SH-SY5Y (cell line): ENCODE data around the gene TBRG1.

Experiments
- GATA2 ChIP-seq: IDR thresholded peaks from 2 replicates; pipeline ENCODE4 v1.6.1; 2011; ENCODE audit warnings: mild to moderate bottlenecking, low read depth, low read length
- GATA3 ChIP-seq: IDR thresholded peaks from 2 replicates; pipeline ENCODE4 v1.6.1; 2011; ENCODE audit warnings: low read depth, mild to moderate bottlenecking, low read length, moderate library complexity

Gene TBRG1

GRCh38 chr11:124638500-124638899, 15.8 kb downstream of the TBRG1 start:
- no peak for TF ChIP-seq GATA2
- TF ChIP-seq GATA3: no peak

DNA sequence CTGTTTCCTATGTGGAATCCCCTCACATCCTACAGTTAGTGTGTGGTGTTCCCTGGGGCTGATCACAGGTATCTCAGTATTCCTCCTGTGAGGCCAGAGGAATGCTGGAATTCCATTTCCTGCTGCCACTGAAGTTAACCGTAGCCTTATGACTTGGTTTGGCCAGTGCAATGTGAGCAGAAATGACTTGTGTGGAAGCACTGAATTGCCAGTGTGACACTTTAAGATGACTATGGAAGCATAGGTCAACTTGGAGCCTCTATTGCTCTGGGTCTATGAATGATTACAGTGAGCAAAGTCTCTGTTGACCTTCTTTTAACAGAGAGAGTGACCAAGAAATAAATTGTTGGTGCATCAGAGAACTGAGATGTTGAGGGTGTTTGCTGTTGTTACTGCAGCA, 16.5 kb downstream of the TBRG1 start:
- TF ChIP-seq GATA3 (no peak), GATA2 (no peak)

DNA sequence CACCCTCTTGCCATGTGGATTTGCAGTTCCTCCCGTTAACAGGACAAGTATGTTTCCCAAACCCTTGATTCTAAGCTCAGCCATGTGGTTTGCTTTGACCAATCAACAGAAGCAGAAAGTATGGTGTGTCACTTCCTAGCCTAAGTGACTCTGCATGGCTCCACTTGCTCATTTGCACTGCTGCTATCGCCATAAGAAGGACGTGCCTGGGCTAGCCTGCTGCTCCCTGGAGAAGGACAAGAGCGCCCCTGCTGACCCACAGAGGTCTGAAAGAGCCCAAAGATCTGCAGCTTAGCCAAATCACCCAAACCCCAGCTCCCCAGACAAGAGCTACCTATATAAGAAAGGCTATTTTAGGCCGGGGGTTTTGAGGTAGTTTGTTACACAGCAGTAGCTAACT, 18.0 kb downstream of the TBRG1 start:
- no peak for TF ChIP-seq GATA3
- no peak for TF ChIP-seq GATA2

- TF ChIP-seq GATA3 (no peak), GATA2 (no peak)
These were observed 20.0 kb downstream of the TBRG1 start for GRCh38 chr11:124642628-124643027.

DNA sequence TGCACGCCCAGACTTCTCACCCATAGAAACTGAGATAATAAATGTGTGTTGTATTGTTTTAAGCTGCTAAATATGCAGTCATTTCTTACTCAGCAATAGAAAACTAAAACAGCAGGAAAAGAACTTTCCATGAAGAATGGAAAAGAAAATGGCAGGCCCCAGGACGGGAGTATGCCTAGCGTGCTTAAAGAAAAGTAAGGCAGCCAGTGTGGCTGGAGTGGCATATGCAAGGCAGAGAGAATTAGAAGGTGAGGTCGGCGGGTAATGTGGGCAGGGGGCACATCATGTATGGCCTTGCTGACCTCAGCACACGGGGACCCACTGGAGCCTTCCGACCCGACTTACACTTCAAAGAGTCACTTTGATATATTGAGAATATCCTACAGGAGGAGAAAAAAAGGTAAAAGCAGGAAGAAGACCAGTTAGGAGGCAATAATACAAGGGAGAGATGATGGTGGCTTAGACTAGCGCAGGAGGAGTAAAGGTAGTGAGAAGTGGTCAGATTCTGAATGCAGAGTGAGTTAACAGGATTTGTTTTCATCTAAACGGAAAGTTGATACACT, 20.5 kb downstream of the TBRG1 start:
- no peak for TF ChIP-seq GATA2
- TF ChIP-seq GATA3: no peak

DNA sequence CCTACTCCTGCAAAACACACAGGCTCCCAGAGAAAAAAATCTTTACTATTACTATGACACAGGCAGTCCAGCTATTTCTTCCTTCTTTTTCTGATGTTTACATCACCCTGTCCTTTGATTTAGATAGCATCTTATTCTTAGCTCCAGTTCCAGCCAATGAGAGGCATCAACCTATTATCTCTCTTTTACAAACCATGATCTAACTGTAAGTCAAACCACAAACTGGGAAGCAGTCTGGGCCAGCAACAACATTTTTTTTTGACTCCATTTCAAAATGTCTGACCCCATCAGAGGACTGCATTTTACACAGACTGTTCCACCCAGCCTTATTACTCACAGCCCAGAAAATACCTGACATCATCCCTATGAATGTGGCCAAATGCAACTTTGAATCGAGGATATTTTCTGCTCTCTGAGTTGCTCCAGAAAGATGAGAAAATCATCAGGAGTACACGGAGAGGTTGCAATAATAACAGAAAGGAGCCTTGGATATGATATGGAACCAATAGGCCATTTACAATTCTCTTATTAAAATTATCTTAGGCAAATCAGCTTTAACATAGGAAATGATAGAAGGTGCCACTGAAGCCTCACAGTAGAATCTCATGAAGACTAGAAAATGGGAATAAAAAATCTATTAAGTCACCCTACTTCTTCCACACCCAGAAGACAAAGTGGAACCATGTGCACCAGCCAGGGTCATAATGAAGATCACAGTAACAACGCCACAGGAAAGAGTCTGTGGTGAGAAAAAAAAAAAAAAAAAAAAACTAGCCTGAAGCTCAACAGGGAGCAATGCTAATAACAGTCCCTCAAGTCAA, 21.2 kb downstream of the TBRG1 start:
- TF ChIP-seq GATA3 (no peak), GATA2 (no peak)

DNA sequence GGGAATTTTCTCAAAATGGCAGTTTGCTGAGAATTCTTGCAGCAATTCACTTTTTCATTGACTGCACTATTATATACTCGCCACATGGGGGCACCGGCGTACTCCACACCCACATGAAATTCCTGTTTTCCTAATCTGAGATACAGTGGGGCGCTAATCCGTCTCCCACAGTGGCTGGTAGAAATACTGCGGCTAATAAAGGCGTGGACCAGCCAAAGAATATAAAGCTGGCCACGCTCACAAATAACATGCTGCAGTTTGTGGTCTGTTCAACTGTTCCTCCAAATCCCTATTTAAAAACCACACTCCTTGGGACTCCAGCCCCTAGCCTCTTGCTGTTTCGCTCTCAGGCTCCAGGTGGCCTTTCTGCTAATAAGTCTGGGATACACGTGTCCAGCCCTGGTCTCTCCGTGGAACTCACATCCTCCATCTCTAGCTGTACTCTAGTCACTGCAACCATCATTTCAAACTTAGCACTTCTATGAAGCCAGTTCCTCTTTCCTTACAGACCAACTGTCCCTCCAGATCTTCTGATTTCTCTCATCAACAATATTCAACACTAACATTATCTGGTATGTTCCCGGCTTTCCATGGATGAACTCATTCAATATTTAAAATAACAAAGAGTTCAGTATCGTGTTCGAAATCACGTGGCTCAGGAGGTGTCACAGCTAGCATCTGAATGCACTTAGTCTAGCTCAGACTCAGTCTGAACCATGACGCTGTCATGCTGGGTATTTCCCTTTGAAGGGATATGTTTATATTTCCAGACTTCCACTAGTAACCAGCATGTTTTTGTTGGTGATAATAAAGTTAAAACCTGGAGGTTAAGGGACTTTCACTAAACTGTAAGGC, 22.0 kb downstream of the TBRG1 start:
- no peak for TF ChIP-seq GATA3
- TF ChIP-seq GATA2: no peak

- no peak for TF ChIP-seq GATA2
- no peak for TF ChIP-seq GATA3
These were observed 23.5 kb downstream of the TBRG1 start for GRCh38 chr11:124646148-124646547.

DNA sequence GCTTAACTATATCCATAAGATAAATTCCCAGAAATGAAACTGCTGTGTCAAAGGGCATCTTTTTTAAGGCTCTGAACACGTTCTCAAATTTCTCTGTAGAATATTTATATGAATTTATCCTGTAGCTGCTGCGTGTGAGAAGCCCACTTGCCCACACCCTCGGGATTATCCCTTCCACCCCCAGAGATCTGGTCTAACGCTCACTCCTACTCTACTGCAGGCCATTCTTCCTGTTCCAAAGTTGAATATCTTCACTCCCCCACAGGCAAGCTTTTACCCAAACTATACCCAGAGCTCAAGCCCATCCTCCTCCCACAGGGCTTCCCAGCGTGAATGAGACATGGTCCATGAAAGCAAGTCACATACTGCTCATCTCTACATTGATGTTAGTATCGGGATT, 25.9 kb downstream of the TBRG1 start:
- no peak for TF ChIP-seq GATA2
- no peak for TF ChIP-seq GATA3

GRCh38 chr11:124656774-124657630, 34.3 kb downstream of the TBRG1 start:
- no peak for TF ChIP-seq GATA2
- no peak for TF ChIP-seq GATA3

GRCh38 chr11:124657904-124658303, 35.2 kb downstream of the TBRG1 start:
- TF ChIP-seq GATA3: no peak

DNA sequence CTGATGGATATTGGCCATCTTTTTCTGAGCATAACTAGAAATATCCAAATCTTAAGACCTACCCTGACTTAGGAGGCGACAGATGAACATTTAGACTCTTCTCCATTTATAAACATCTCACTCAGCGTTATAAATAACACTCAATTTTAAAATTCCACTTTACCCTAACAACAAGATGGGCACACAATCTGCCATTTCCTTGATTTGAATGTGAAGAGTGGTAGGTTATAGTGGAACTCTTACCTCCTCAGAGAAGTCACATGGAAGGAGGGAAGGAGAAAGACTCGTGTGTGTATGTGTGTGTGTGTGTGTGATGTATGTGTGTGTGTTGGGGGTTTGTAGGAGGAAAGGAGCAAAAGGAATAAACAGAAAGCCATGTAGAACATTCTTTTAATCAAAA, 35.8 kb downstream of the TBRG1 start:
- TF ChIP-seq GATA3 (no peak), GATA2 (no peak)

- TF ChIP-seq GATA3 (no peak), GATA2 (no peak)
These were observed 36.3 kb downstream of the TBRG1 start for GRCh38 chr11:124658986-124659385.

DNA sequence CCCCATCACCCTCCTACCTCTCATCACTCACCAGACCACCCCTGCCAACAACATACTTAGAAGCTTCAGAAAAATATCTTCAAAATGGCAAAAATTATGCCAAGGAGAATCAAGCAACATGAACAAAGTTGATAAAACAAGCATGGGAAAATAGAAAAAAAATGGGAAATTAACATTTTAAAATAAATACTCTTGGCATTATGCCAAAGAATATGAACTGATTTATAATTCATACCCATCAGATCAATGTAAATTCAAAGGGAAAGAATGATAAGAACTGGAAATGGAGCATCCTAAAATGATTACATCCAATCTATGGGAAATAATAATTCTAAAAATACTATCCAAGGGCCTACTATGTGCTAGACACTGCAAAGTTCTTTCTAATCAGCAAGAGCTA, 38.9 kb downstream of the TBRG1 start:
- no peak for TF ChIP-seq GATA2
- no peak for TF ChIP-seq GATA3
